ENCODE measurements around the gene XYLT1. TPM values are rescaled to one million over a fixed set of nuclear protein-coding genes. Genes with fewer than 3 reads are reported as not detected.

Gene XYLT1
- total RNA-seq, 1 donor from 2014 or later = 17.6 TPM

GRCh38 chr16:17469741-17470181 lies 999 bp downstream of the XYLT1 start:
- H3K4me1 Mint-ChIP-seq (ENCODE audit: low read depth) = peaks cover 52% of the 10 kb centered on the region
- DNase-seq (ENCODE audit: low spot score) = no peak
- H3K4me3 Mint-ChIP-seq (ENCODE audit: unreplicated experiment) = peak overlapping the region; percentile 84
- H3K27me3 Mint-ChIP-seq (ENCODE audit: low read depth) = peaks cover 10% of the 10 kb centered on the region
- TF ChIP-seq, protein P1, sequence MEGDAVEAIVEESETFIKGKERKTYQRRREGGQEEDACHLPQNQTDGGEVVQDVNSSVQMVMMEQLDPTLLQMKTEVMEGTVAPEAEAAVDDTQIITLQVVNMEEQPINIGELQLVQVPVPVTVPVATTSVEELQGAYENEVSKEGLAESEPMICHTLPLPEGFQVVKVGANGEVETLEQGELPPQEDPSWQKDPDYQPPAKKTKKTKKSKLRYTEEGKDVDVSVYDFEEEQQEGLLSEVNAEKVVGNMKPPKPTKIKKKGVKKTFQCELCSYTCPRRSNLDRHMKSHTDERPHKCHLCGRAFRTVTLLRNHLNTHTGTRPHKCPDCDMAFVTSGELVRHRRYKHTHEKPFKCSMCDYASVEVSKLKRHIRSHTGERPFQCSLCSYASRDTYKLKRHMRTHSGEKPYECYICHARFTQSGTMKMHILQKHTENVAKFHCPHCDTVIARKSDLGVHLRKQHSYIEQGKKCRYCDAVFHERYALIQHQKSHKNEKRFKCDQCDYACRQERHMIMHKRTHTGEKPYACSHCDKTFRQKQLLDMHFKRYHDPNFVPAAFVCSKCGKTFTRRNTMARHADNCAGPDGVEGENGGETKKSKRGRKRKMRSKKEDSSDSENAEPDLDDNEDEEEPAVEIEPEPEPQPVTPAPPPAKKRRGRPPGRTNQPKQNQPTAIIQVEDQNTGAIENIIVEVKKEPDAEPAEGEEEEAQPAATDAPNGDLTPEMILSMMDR (IDR thresholded peaks at IDR 0.05) = no peak
- H3K36me3 Mint-ChIP-seq (ENCODE audit: low read depth) = no peaks in the 10 kb centered on the region
- H3K27ac Mint-ChIP-seq (ENCODE audit: unreplicated experiment) = peak overlapping the region; percentile 83
- H3K9me3 Mint-ChIP-seq (ENCODE audit: low read depth) = no peaks in the 10 kb centered on the region

- TF ChIP-seq, protein P1 (IDR thresholded peaks at IDR 0.05) = peak; percentile 35
- Mint-ChIP-seq H3K27me3 (ENCODE audit: low read depth) (peaks cover 6% of the 10 kb centered on the region), H3K4me3 (ENCODE audit: unreplicated experiment) (peak overlapping the region; percentile 84), H3K27ac (ENCODE audit: unreplicated experiment) (peak overlapping the region; percentile 83), H3K4me1 (ENCODE audit: low read depth) (peaks cover 52% of the 10 kb centered on the region), H3K36me3 (ENCODE audit: low read depth) (no peaks in the 10 kb centered on the region), H3K9me3 (ENCODE audit: low read depth) (no peaks in the 10 kb centered on the region)
- DNase-seq (ENCODE audit: low spot score) = no peak
These were observed 1.6 kb downstream of the XYLT1 start for GRCh38 chr16:17469011-17469740.

- Mint-ChIP-seq H3K36me3 (ENCODE audit: low read depth) (no peaks in the 10 kb centered on the region), H3K9me3 (ENCODE audit: low read depth) (no peaks in the 10 kb centered on the region), H3K27ac (ENCODE audit: unreplicated experiment) (peak overlapping the region; percentile 46), H3K27me3 (ENCODE audit: low read depth) (peaks cover 4% of the 10 kb centered on the region), H3K4me3 (ENCODE audit: unreplicated experiment) (peak overlapping the region; percentile 84), H3K4me1 (ENCODE audit: low read depth) (peaks cover 52% of the 10 kb centered on the region)
- DNase-seq (ENCODE audit: low spot score) = no peak
- TF ChIP-seq, protein P1 (IDR thresholded peaks at IDR 0.05) = no peak
These were observed 2.1 kb downstream of the XYLT1 start for GRCh38 chr16:17468611-17469010.

DNA sequence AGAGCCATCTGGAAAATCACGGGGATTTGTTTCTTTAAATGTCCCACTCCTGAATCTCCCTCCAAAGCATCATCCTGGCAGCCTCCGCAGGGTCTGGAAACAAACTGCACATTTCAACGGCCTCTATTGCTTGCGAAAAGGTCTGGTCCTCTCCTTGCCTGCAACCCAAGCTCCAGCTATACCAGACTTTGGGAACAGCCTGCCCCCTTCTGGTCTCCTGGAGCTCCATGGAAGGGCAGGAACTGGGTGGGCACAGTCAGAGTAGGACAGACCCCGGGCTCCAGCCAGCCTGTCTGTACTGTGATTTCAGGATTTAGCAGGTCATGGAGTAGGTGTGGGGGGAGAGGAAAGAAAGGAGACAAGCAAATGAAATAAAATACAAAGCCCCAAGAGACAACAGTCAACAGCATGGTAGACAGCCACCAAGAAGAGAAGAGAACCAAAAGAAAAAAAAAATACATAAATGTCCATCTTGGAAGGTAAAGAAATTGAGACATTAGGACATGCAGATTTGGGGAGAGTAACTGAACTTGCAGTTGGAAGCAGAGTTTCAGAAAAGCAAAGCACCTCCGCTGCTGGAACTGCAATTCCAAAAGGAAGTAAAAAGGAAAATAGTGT lies 2.7 kb downstream of the XYLT1 start:
- Mint-ChIP-seq H3K27me3 (ENCODE audit: low read depth) (peaks cover 2% of the 10 kb centered on the region), H3K4me3 (ENCODE audit: unreplicated experiment) (peak overlapping the region; percentile 84), H3K4me1 (ENCODE audit: low read depth) (peaks cover 52% of the 10 kb centered on the region), H3K27ac (ENCODE audit: unreplicated experiment) (peak overlapping the region; percentile 68), H3K9me3 (ENCODE audit: low read depth) (no peaks in the 10 kb centered on the region), H3K36me3 (ENCODE audit: low read depth) (no peaks in the 10 kb centered on the region)
- no peak for DNase-seq (ENCODE audit: low spot score)
- TF ChIP-seq, protein P1 (IDR thresholded peaks at IDR 0.05) = peak; percentile 85

DNA sequence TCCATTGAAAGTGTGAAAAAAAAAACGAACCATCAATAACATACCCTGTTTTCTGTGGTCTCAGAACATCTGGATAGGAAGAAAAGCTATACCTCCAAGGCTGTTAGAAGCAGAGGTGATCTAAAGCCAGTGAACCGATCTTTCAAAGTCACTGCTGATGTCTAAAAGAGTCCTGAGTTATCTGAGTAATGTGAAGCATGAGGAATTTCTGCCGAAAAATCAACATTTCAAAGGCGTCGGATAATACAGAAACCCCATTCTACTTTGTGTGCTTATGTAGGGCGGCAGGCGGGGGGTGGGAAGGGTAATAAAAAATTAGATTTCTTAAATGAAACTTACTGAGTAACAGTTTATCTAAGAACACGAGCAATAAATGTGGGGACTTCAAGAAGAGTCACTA lies 3.9 kb downstream of the XYLT1 start:
- H3K27ac Mint-ChIP-seq (ENCODE audit: unreplicated experiment) = peak overlapping the region; percentile 38
- H3K27me3 Mint-ChIP-seq (ENCODE audit: low read depth) = peaks cover 2% of the 10 kb centered on the region
- H3K36me3 Mint-ChIP-seq (ENCODE audit: low read depth) = no peaks in the 10 kb centered on the region
- TF ChIP-seq, protein P1 (IDR thresholded peaks at IDR 0.05) = no peak
- DNase-seq (ENCODE audit: low spot score) = no peak
- peak overlapping the region; percentile 17 for H3K4me3 Mint-ChIP-seq (ENCODE audit: unreplicated experiment)
- H3K4me1 Mint-ChIP-seq (ENCODE audit: low read depth) = peaks cover 50% of the 10 kb centered on the region
- H3K9me3 Mint-ChIP-seq (ENCODE audit: low read depth) = no peaks in the 10 kb centered on the region
